ENCODE results near the gene IPO9. TPM values are rescaled to one million over a fixed set of nuclear protein-coding genes. Genes with fewer than 3 reads are reported as not detected.

The IPO9 gene
- polyA plus RNA-seq, 1 donor (not counting 4 experiments of a cell fraction or from before 2014, with no cell fraction given): 38.9 TPM

- H3K9me1 ChIP-seq (ENCODE audit: control insufficient read depth, extremely low read depth, insufficient read depth, low read length): no peaks in the 10 kb centered on the region
Observed at GRCh38 chr1:201861448-201861847, 32.5 kb downstream of the IPO9 start.

GRCh38 chr1:201870397-201870796 lies 41.4 kb downstream of the IPO9 start:
- FAIRE-seq (no peak), DNase-seq (ENCODE audit: low read depth, low spot score) (no peak)
- Histone ChIP-seq H3K4me2 (ENCODE audit: control insufficient read depth, extremely low read depth, insufficient read depth, low read depth, low read length) (no peak overlapping the region), H4K20me1 (ENCODE audit: control insufficient read depth, extremely low read depth, insufficient read depth, low read length) (no peaks in the 10 kb centered on the region), H3K27ac (ENCODE audit: control insufficient read depth, insufficient read depth, low read length) (no peak overlapping the region), H3K9me1 (ENCODE audit: control insufficient read depth, extremely low read depth, insufficient read depth, low read length) (no peaks in the 10 kb centered on the region), H3K9ac (ENCODE audit: control insufficient read depth, extremely low read depth, insufficient read depth, low read length) (no peak overlapping the region), H3K79me2 (ENCODE audit: control insufficient read depth, insufficient read depth, low read length) (no peaks in the 10 kb centered on the region), H2AFZ (ENCODE audit: control insufficient read depth, low read length) (no peak overlapping the region), H3K4me3 (ENCODE audit: control insufficient read depth in 2 of 3, extremely low read depth in 1 of 3, insufficient read depth in 2 of 3, low read depth in 1 of 3, low read length in 3 of 3) (no peak overlapping the region), H3K4me1 (ENCODE audit: control insufficient read depth, extremely low read depth, insufficient read depth, low read length) (no peaks in the 10 kb centered on the region), H3K27me3 (ENCODE audit: control insufficient read depth, extremely low read depth, insufficient read depth, low read length) (no peaks in the 10 kb centered on the region), H3K9me3 (ENCODE audit: control insufficient read depth, low read depth, low read length) (no peaks in the 10 kb centered on the region), H3K36me3 (ENCODE audit: control insufficient read depth in 2 of 2, extremely low read depth in 1 of 2, insufficient read depth in 2 of 2, low read length in 2 of 2) (peaks cover 24 to 34% of the 10 kb centered on the region in 2 experiments)
- TF ChIP-seq, protein P1, sequence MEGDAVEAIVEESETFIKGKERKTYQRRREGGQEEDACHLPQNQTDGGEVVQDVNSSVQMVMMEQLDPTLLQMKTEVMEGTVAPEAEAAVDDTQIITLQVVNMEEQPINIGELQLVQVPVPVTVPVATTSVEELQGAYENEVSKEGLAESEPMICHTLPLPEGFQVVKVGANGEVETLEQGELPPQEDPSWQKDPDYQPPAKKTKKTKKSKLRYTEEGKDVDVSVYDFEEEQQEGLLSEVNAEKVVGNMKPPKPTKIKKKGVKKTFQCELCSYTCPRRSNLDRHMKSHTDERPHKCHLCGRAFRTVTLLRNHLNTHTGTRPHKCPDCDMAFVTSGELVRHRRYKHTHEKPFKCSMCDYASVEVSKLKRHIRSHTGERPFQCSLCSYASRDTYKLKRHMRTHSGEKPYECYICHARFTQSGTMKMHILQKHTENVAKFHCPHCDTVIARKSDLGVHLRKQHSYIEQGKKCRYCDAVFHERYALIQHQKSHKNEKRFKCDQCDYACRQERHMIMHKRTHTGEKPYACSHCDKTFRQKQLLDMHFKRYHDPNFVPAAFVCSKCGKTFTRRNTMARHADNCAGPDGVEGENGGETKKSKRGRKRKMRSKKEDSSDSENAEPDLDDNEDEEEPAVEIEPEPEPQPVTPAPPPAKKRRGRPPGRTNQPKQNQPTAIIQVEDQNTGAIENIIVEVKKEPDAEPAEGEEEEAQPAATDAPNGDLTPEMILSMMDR (optimal IDR thresholded peaks at IDR 0.05 in 1 of 3, IDR thresholded peaks at IDR 0.05 in 1 of 3, conservative IDR thresholded peaks at IDR 0.05 in 1 of 3; ENCODE audit: extremely low read depth in 1 of 3, insufficient read depth in 2 of 3, low read length in 3 of 3): no peak
- no peak for TF ChIP-seq EZH2 (IDR thresholded peaks at IDR 0.05; ENCODE audit: low read length)
- dilution Hi-C loops (cut with MboI; ENCODE audit: extremely low pct_ligation_motif_present, low sequenced_read_pairs): no loop called here

More at GRCh38 chr1:201861448-201861847, 32.5 kb downstream of the IPO9 start:
- Histone ChIP-seq H3K27ac (ENCODE audit: control insufficient read depth, insufficient read depth, low read length) (no peak overlapping the region), H3K9ac (ENCODE audit: control insufficient read depth, extremely low read depth, insufficient read depth, low read length) (no peak overlapping the region), H3K4me1 (ENCODE audit: control insufficient read depth, extremely low read depth, insufficient read depth, low read length) (no peaks in the 10 kb centered on the region), H3K4me3 (ENCODE audit: control insufficient read depth in 2 of 3, extremely low read depth in 1 of 3, insufficient read depth in 2 of 3, low read depth in 1 of 3, low read length in 3 of 3) (no peak overlapping the region), H3K36me3 (ENCODE audit: control insufficient read depth in 2 of 2, extremely low read depth in 1 of 2, insufficient read depth in 2 of 2, low read length in 2 of 2) (peaks cover 12 to 19% of the 10 kb centered on the region in 2 experiments), H4K20me1 (ENCODE audit: control insufficient read depth, extremely low read depth, insufficient read depth, low read length) (no peaks in the 10 kb centered on the region), H2AFZ (ENCODE audit: control insufficient read depth, low read length) (no peak overlapping the region), H3K9me3 (ENCODE audit: control insufficient read depth, low read depth, low read length) (no peaks in the 10 kb centered on the region), H3K4me2 (ENCODE audit: control insufficient read depth, extremely low read depth, insufficient read depth, low read depth, low read length) (no peak overlapping the region), H3K79me2 (ENCODE audit: control insufficient read depth, insufficient read depth, low read length) (no peaks in the 10 kb centered on the region), H3K27me3 (ENCODE audit: control insufficient read depth, extremely low read depth, insufficient read depth, low read length) (no peaks in the 10 kb centered on the region)
- FAIRE-seq (peak; percentile 5), DNase-seq (ENCODE audit: low read depth, low spot score) (no peak)
- dilution Hi-C loops (cut with MboI; ENCODE audit: extremely low pct_ligation_motif_present, low sequenced_read_pairs): no loop called here
- TF ChIP-seq EZH2 (IDR thresholded peaks at IDR 0.05; ENCODE audit: low read length): no peak
- TF ChIP-seq, protein P1 (optimal IDR thresholded peaks at IDR 0.05 in 1 of 3, IDR thresholded peaks at IDR 0.05 in 1 of 3, conservative IDR thresholded peaks at IDR 0.05 in 1 of 3; ENCODE audit: extremely low read depth in 1 of 3, insufficient read depth in 2 of 3, low read length in 3 of 3): no peak
